CD4-positive, alpha-beta memory T cell (primary cell): ENCODE data around the gene ASB10. TPM values are rescaled to one million over a fixed set of nuclear protein-coding genes. Genes with fewer than 3 reads are reported as not detected.

Experiments
- CTCF ChIA-PET: fragments of 350-600 bp; sonication (Branson Sonifier 250); formaldehyde crosslinking; loops from one replicate; lab custom pipeline; 2021; ENCODE audit warnings: inconsistent platforms; ENCODE audit not compliant: partially characterized antibody; lab: Charles Lee
- POLR2A ChIA-PET: fragments of 350-600 bp; sonication (Branson Sonifier 250); formaldehyde crosslinking; loops from one replicate; lab custom pipeline; 2021; ENCODE audit not compliant: partially characterized antibody; lab: Charles Lee
- DNase-seq, 5 donors: peaks; one replicate each; pipeline versions ENCODE4 v3.0.0 to v3.0.0-alpha.2; 2020 to 2022; ENCODE audit warnings: mixed read lengths in 1 of 5
- H3K27ac ChIP-seq: one replicate; pipeline ENCODE4 v1.7.0; 2013; ENCODE audit warnings: low read depth, low read length
- H3K27me3 ChIP-seq: 2 replicates; pipeline ENCODE4 v1.7.0; 2013; ENCODE audit warnings: mild to moderate bottlenecking, low read length, moderate library complexity; ENCODE audit not compliant: insufficient read depth
- H3K36me3 ChIP-seq: 2 replicates; pipeline ENCODE4 v1.7.0; 2013; ENCODE audit warnings: mild to moderate bottlenecking, low read length, moderate library complexity; ENCODE audit not compliant: insufficient read depth
- H3K4me1 ChIP-seq: 2 replicates; pipeline ENCODE4 v1.7.0; 2013; ENCODE audit warnings: mild to moderate bottlenecking, low read length, moderate library complexity; ENCODE audit not compliant: insufficient read depth
- H3K4me3 ChIP-seq, 2 donors: one replicate each; pipeline ENCODE4 v1.7.0; 2013; ENCODE audit warnings: low read length in 2 of 2, mild to moderate bottlenecking in 1 of 2
- H3K9me3 ChIP-seq, 2 donors: one replicate each; pipeline ENCODE4 v1.7.0; 2013; ENCODE audit warnings: low read length in 2 of 2, control low read depth in 1 of 2; ENCODE audit not compliant: control insufficient read depth in 1 of 2
- H3K27ac Mint-ChIP-seq, 7 donors: one replicate each; pipeline ENCODE4 v1.8.0; 2020 to 2021; ENCODE audit warnings: mixed read lengths in 7 of 7, mild to moderate bottlenecking in 6 of 7, inconsistent platforms in 3 of 7, moderate library complexity in 3 of 7
- H3K27me3 Mint-ChIP-seq, 2 donors: one replicate each; pipeline ENCODE4 v1.8.0; 2020 to 2021; ENCODE audit warnings: mixed read lengths in 2 of 2
- H3K36me3 Mint-ChIP-seq, 2 donors: one replicate each; pipeline ENCODE4 v1.8.0; 2020 to 2021; ENCODE audit warnings: mixed read lengths in 2 of 2, inconsistent platforms in 1 of 2, mild to moderate bottlenecking in 1 of 2
- H3K4me1 Mint-ChIP-seq, 4 donors: one replicate each; pipeline ENCODE4 v1.8.0; 2020 to 2021; ENCODE audit warnings: mixed read lengths in 4 of 4, mild to moderate bottlenecking in 1 of 4
- H3K4me3 Mint-ChIP-seq, 8 donors: one replicate each; pipeline ENCODE4 v1.8.0; 2020 to 2021; ENCODE audit warnings: mixed read lengths in 8 of 8, mild to moderate bottlenecking in 7 of 8, moderate library complexity in 6 of 8, inconsistent platforms in 3 of 8
- H3K9me3 Mint-ChIP-seq, 8 donors: one replicate each; pipeline ENCODE4 v1.8.0; 2020 to 2021; ENCODE audit warnings: mixed read lengths in 8 of 8, mild to moderate bottlenecking in 5 of 8, inconsistent platforms in 3 of 8, moderate library complexity in 1 of 8
- intact Hi-C: fragments of 100-400 bp; cut with micrococcal nuclease; formaldehyde crosslinking; loops from one replicate; pipeline ENCODE4 v1.15.1; 2023
- polyA plus RNA-seq, 2 donors: library from polyadenylated mRNA; unstranded; fragments of 300-500 nt; fragmentation: Illumina TruSeq; gene quantifications; one replicate each; pipeline ENCODE4 v1.2.3, GENCODE V29; 2021
- total RNA-seq, 2 experiments: library from RNA; stranded (reverse); gene quantifications; one replicate each; pipeline ENCODE4 v1.2.3, GENCODE V29; 2021

The ASB10 gene
- total and polyA plus RNA-seq, 4 experiments from 2014 or later, result not detected

- ChIA-PET CTCF (interaction anchor here (0.8 to 2.9 kb wide), 4 partner anchors 17 to 264 kb away, joined by 3 to 33 read pairs (median 4); no protein-coding TSS in a partner anchor), POLR2A (interaction anchor here (0.9 to 3.6 kb wide), 11 partner anchors 9 to 293 kb away, joined by 3 to 32 read pairs (median 5); partner anchors contain the start of genes GBX1, H2BK1 and RHEB)
- peaks cover 30 to 41% of the 10 kb centered on the region in 2 donors for H3K36me3 Mint-ChIP-seq
- H3K4me1 ChIP-seq, result peaks cover 28% of the 10 kb centered on the region
- no peak for DNase-seq
- peak overlapping the region; percentile 95 to 100 (median 96) for H3K4me3 Mint-ChIP-seq
- peaks cover 26 to 46% (median 34%) of the 10 kb centered on the region in 4 donors for H3K4me1 Mint-ChIP-seq
- no peaks in the 10 kb centered on the region for H3K27me3 ChIP-seq
- H3K9me3 Mint-ChIP-seq, result peaks cover 0 to 2% (median 0%) of the 10 kb centered on the region in 8 donors
- H3K4me3 ChIP-seq, result peak overlapping the region; percentile 62 to 80
- no peaks in the 10 kb centered on the region for H3K9me3 ChIP-seq
- H3K36me3 ChIP-seq, result peaks cover 32% of the 10 kb centered on the region
- H3K27ac ChIP-seq, result peak overlapping the region; percentile 83
- H3K27ac Mint-ChIP-seq, result peak overlapping the region; percentile 95 to 98 (median 96)
- H3K27me3 Mint-ChIP-seq, result no peaks in the 10 kb centered on the region
- intact Hi-C loops, result loop anchor here (2.0 kb wide), 3 partner anchors 124 to 650 kb away; partner anchors contain the start of genes PRKAG2 and SLC4A2
These were observed 39.5 kb upstream of the ASB10 start for GRCh38 chr7:151226560-151226874.

GRCh38 chr7:151225948-151226510 is 39.0 kb upstream of the ASB10 start:
- DNase-seq, result no peak
- Mint-ChIP-seq H3K36me3 (peaks cover 33 to 43% of the 10 kb centered on the region in 2 donors), H3K4me1 (peaks cover 24 to 41% (median 33%) of the 10 kb centered on the region in 4 donors), H3K9me3 (peaks cover 0 to 2% (median 0%) of the 10 kb centered on the region in 8 donors), H3K27ac (peak overlapping the region in 6 of 7 donors; percentile 89 to 96 (median 96)), H3K4me3 (peak overlapping the region; percentile 95 to 100 (median 96)), H3K27me3 (no peaks in the 10 kb centered on the region)
- H3K4me1 ChIP-seq, result peaks cover 25% of the 10 kb centered on the region
- H3K4me3 ChIP-seq, result peak overlapping the region; percentile 62 to 80
- H3K27me3 ChIP-seq, result no peaks in the 10 kb centered on the region
- ChIA-PET CTCF (interaction anchor here (0.7 to 4.5 kb wide), 5 partner anchors 17 to 263 kb away, joined by 3 to 33 read pairs (median 4); no protein-coding TSS in a partner anchor), POLR2A (interaction anchor here (1.3 to 3.6 kb wide), 6 partner anchors 12 to 218 kb away, joined by 3 to 32 read pairs (median 12); partner anchors contain the start of gene H2BK1)
- peak overlapping the region; percentile 83 for H3K27ac ChIP-seq
- H3K9me3 ChIP-seq, result no peaks in the 10 kb centered on the region
- intact Hi-C loops, result loop anchor here (2.0 kb wide), 3 partner anchors 125 to 651 kb away; partner anchors contain the start of genes PRKAG2 and SLC4A2
- peaks cover 34% of the 10 kb centered on the region for H3K36me3 ChIP-seq

DNA sequence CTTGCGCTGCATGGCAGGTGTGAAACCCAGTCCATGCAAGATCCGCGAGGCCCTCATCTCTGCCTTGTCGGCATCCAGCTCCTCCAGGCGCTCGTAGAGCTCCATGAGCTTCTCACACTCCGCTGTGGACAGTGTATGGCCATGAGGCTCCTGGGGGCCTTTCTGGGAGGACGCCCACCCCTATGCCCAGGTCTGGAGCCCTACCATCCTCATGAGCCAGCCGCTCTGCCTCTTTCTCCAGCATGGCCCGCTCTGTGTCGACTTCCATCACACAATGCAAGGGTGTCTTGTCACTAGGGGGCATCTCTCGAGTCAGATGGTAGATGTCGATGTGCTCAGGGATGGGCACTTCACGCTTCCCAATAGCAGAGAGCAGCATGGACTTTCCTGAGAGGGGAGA is 36.7 kb upstream of the ASB10 start:
- no peak overlapping the region for H3K4me3 ChIP-seq
- Mint-ChIP-seq H3K27ac (no peak overlapping the region), H3K4me1 (peaks cover 24 to 44% (median 35%) of the 10 kb centered on the region in 4 donors), H3K36me3 (peaks cover 48 to 58% of the 10 kb centered on the region in 2 donors), H3K9me3 (peaks cover 0 to 2% (median 0%) of the 10 kb centered on the region in 8 donors), H3K27me3 (no peaks in the 10 kb centered on the region), H3K4me3 (no peak overlapping the region)
- CTCF ChIA-PET, result interaction anchor here (4.5 kb wide), 1 partner anchor 20 kb away, joined by 22 read pairs; no protein-coding TSS in a partner anchor
- H3K27me3 ChIP-seq, result no peaks in the 10 kb centered on the region
- no peaks in the 10 kb centered on the region for H3K9me3 ChIP-seq
- POLR2A ChIA-PET, result interaction anchor here (1.5 kb wide), 1 partner anchor 9 kb away, joined by 4 read pairs; no protein-coding TSS in a partner anchor
- H3K27ac ChIP-seq, result no peak overlapping the region
- peaks cover 53% of the 10 kb centered on the region for H3K36me3 ChIP-seq
- DNase-seq, result no peak
- intact Hi-C loops, result no loop called here
- H3K4me1 ChIP-seq, result peaks cover 25% of the 10 kb centered on the region

- ChIA-PET CTCF (interaction anchor here (0.6 to 0.9 kb wide), 2 partner anchors 26 to 41 kb away, joined by 3 to 4 read pairs; no protein-coding TSS in a partner anchor), POLR2A (interaction anchor here (1.4 to 2.4 kb wide), 2 partner anchors 9 to 10 kb away, joined by 3 to 9 read pairs; partner anchors contain the start of gene ABCF2)
- no peak overlapping the region for H3K4me3 ChIP-seq
- H3K4me1 ChIP-seq, result no peaks in the 10 kb centered on the region
- Mint-ChIP-seq H3K9me3 (peaks cover 0 to 3% (median 0%) of the 10 kb centered on the region in 8 donors), H3K4me3 (no peak overlapping the region), H3K4me1 (peaks cover 0 to 4% (median 2%) of the 10 kb centered on the region in 4 donors), H3K27me3 (no peaks in the 10 kb centered on the region), H3K36me3 (peaks cover 68 to 76% of the 10 kb centered on the region in 2 donors), H3K27ac (peak overlapping the region in 2 of 7 donors; percentile 8 to 37)
- no peak overlapping the region for H3K27ac ChIP-seq
- H3K27me3 ChIP-seq, result no peaks in the 10 kb centered on the region
- H3K36me3 ChIP-seq, result peaks cover 83% of the 10 kb centered on the region
- H3K9me3 ChIP-seq, result no peaks in the 10 kb centered on the region
- DNase-seq, result no peak
- intact Hi-C loops, result no loop called here
These were observed 31.1 kb upstream of the ASB10 start for GRCh38 chr7:151218170-151218569.

GRCh38 chr7:151215396-151215795 is 28.3 kb upstream of the ASB10 start:
- no peaks in the 10 kb centered on the region for H3K27me3 ChIP-seq
- DNase-seq, result no peak
- H3K36me3 ChIP-seq, result peaks cover 66% of the 10 kb centered on the region
- H3K27ac Mint-ChIP-seq, result peak overlapping the region in 1 of 7 donors; percentile 39
- H3K36me3 Mint-ChIP-seq, result peaks cover 54 to 70% of the 10 kb centered on the region in 2 donors
- no peaks in the 10 kb centered on the region for H3K27me3 Mint-ChIP-seq
- ChIA-PET POLR2A (interaction anchor here (1.0 kb wide), 1 partner anchor 8 kb away, joined by 4 read pairs; no protein-coding TSS in a partner anchor), CTCF (interaction anchor here (1.0 kb wide), 1 partner anchor 153 kb away, joined by 3 read pairs; no protein-coding TSS in a partner anchor)
- no peak overlapping the region for H3K4me3 Mint-ChIP-seq
- H3K4me3 ChIP-seq, result no peak overlapping the region
- H3K4me1 Mint-ChIP-seq, result peaks cover 0 to 4% (median 1%) of the 10 kb centered on the region in 4 donors
- peaks cover 0 to 2% (median 0%) of the 10 kb centered on the region in 8 donors for H3K9me3 Mint-ChIP-seq
- no peaks in the 10 kb centered on the region for H3K4me1 ChIP-seq
- no peak overlapping the region for H3K27ac ChIP-seq
- no peaks in the 10 kb centered on the region for H3K9me3 ChIP-seq
- intact Hi-C loops, result no loop called here

- CTCF ChIA-PET, result interaction anchor here (0.9 kb wide), 1 partner anchor 30 kb away, joined by 4 read pairs; no protein-coding TSS in a partner anchor
- Histone ChIP-seq H3K36me3 (peaks cover 54% of the 10 kb centered on the region), H3K4me3 (no peak overlapping the region), H3K27me3 (no peaks in the 10 kb centered on the region), H3K27ac (no peak overlapping the region), H3K9me3 (no peaks in the 10 kb centered on the region), H3K4me1 (no peaks in the 10 kb centered on the region)
- POLR2A ChIA-PET, result interaction anchor here (0.5 to 1.0 kb wide), 3 partner anchors 13 to 265 kb away, joined by 3 to 4 read pairs (median 3); partner anchors contain the start of gene ABCF2
- no peak overlapping the region for H3K4me3 Mint-ChIP-seq
- no peaks in the 10 kb centered on the region for H3K27me3 Mint-ChIP-seq
- no peak overlapping the region for H3K27ac Mint-ChIP-seq
- DNase-seq, result no peak
- H3K36me3 Mint-ChIP-seq, result peaks cover 46 to 62% of the 10 kb centered on the region in 2 donors
- peaks cover 0 to 2% (median 0%) of the 10 kb centered on the region in 8 donors for H3K9me3 Mint-ChIP-seq
- intact Hi-C loops, result no loop called here
- H3K4me1 Mint-ChIP-seq, result peaks cover 4 to 15% (median 6%) of the 10 kb centered on the region in 4 donors
These were observed 26.8 kb upstream of the ASB10 start for GRCh38 chr7:151213826-151214225.

DNA sequence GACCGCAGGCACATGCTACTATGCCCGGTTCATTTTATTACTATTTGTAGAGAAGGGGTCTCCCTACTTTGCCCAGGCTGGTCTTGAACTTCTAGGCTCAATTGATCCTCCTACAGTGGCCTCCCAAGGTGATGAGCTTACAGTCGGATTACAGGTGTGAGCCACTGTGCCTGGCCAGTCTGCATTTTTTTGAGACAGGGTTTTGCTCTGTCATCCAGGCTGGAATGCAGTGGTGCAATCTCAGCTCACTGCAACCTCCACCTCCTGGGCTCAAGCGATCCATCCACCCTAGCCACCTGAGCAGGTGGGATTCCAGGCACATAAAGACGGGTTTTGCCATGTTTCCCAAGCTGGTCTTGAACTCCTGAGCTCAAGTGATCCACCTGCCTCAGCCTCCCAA is 25.6 kb upstream of the ASB10 start:
- no peak for DNase-seq
- H3K27me3 Mint-ChIP-seq, result no peaks in the 10 kb centered on the region
- peaks cover 42% of the 10 kb centered on the region for H3K36me3 ChIP-seq
- CTCF ChIA-PET, result no interaction called here
- POLR2A ChIA-PET, result no interaction called here
- no peak overlapping the region for H3K4me3 ChIP-seq
- H3K9me3 Mint-ChIP-seq, result peaks cover 0 to 2% (median 0%) of the 10 kb centered on the region in 8 donors
- peaks cover 10% of the 10 kb centered on the region for H3K4me1 ChIP-seq
- H3K27ac ChIP-seq, result no peak overlapping the region
- intact Hi-C loops, result no loop called here
- no peaks in the 10 kb centered on the region for H3K27me3 ChIP-seq
- H3K27ac Mint-ChIP-seq, result no peak overlapping the region
- peaks cover 12 to 27% (median 17%) of the 10 kb centered on the region in 4 donors for H3K4me1 Mint-ChIP-seq
- H3K36me3 Mint-ChIP-seq, result peaks cover 34 to 50% of the 10 kb centered on the region in 2 donors
- no peaks in the 10 kb centered on the region for H3K9me3 ChIP-seq
- no peak overlapping the region for H3K4me3 Mint-ChIP-seq
